Measurements from ENCODE around the gene MIS18BP1. TPM values are rescaled to one million over a fixed set of nuclear protein-coding genes. Genes with fewer than 3 reads are reported as not detected.

MIS18BP1 gene
- total RNA-seq, 1 experiment from 2014 or later, result 21.1 TPM

- no peak for TF ChIP-seq POLR2AphosphoS5 (IDR thresholded peaks at IDR 0.05; ENCODE audit: low read depth, low read length)
- no peak for TF ChIP-seq REST (IDR thresholded peaks at IDR 0.05; ENCODE audit: insufficient read depth in 1 of 2, low read depth in 2 of 2, low read length in 1 of 2)
- TF ChIP-seq TCF7L2 (IDR thresholded peaks at IDR 0.05; ENCODE audit: low read depth, low read length), result no peak
- no peak for TF ChIP-seq CTCF (IDR thresholded peaks at IDR 0.05)
- no peak for TF ChIP-seq SIN3A (IDR thresholded peaks at IDR 0.05; ENCODE audit: borderline replicate concordance, insufficient read depth, low read depth, low read length)
- H3K9me3 ChIP-seq (ENCODE audit: control insufficient read depth, insufficient read depth, low read depth, low read length), result no peaks in the 10 kb centered on the region
- ChIA-PET CTCF (no interaction called here), POLR2A (no interaction called here)
- DNase-seq (ENCODE audit: low read depth, low spot score) (no peak), ATAC-seq (no peak)
- H3K27me3 ChIP-seq (ENCODE audit: control insufficient read depth, insufficient read depth, low read length), result no peaks in the 10 kb centered on the region
- peaks cover 2% of the 10 kb centered on the region; the same call in 1 of the 2 replicates for H3K36me3 ChIP-seq (ENCODE audit: control insufficient read depth, insufficient read depth, low read length)
- no peak overlapping the region for H3K4me3 ChIP-seq (ENCODE audit: low read depth in 2 of 2, low read length in 2 of 2)
- in situ Hi-C loops (cut with HindIII; ENCODE audit: low pct_unique_long_range_greater_than_20kb, low sequenced_read_pairs), result no loop called here
- H3K27ac ChIP-seq (ENCODE audit: low read length), result no peak overlapping the region
- no peaks in the 10 kb centered on the region; the same call in 1 of the 2 replicates for H3K4me1 ChIP-seq (ENCODE audit: control insufficient read depth, insufficient read depth, low read length)
- no TSS peak for BruUV-seq (replicated peaks)
- intact Hi-C loops (cut with micrococcal nuclease; ENCODE audit: unreplicated experiment), result no loop called here
Measured at GRCh38 chr14:45242706-45243105, 10.3 kb downstream of the MIS18BP1 start.

DNA sequence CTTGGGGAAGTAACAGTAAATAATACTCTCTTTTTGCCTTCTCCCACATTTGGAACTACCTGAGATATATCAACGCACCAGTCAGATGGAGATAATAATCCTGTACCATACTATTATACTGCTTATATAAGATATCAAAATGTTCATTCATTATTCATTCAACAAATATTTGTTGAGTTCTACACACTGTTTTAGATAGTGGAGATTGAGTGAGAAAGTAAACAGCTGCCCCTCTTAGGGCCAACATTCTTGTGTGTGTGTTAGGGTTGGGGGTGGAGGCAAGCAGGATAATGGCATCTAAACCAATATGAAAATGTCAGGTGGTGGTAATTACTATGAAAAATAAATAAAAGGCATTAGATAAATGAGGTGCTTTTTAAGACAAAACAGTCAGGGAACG lies 14.0 kb downstream of the MIS18BP1 start:
- no peaks in the 10 kb centered on the region for H3K27me3 ChIP-seq (ENCODE audit: control insufficient read depth, insufficient read depth, low read length)
- no peaks in the 10 kb centered on the region for H3K9me3 ChIP-seq (ENCODE audit: control insufficient read depth, insufficient read depth, low read depth, low read length)
- DNase-seq (ENCODE audit: low read depth, low spot score) (no peak), ATAC-seq (no peak)
- ChIA-PET POLR2A (no interaction called here), CTCF (no interaction called here)
- in situ Hi-C loops (cut with HindIII; ENCODE audit: low pct_unique_long_range_greater_than_20kb, low sequenced_read_pairs), result no loop called here
- intact Hi-C loops (cut with micrococcal nuclease; ENCODE audit: unreplicated experiment), result no loop called here
- no TSS peak for BruUV-seq (replicated peaks)
- H3K27ac ChIP-seq (ENCODE audit: low read length), result no peak overlapping the region
- no peak overlapping the region for H3K4me3 ChIP-seq (ENCODE audit: low read depth in 2 of 2, low read length in 2 of 2)
- H3K4me1 ChIP-seq (ENCODE audit: control insufficient read depth, insufficient read depth, low read length), result no peaks in the 10 kb centered on the region
- TF ChIP-seq REST (IDR thresholded peaks at IDR 0.05; ENCODE audit: insufficient read depth in 1 of 2, low read depth in 2 of 2, low read length in 1 of 2) (no peak), POLR2AphosphoS5 (IDR thresholded peaks at IDR 0.05; ENCODE audit: low read depth, low read length) (no peak), CTCF (IDR thresholded peaks at IDR 0.05) (no peak), SIN3A (IDR thresholded peaks at IDR 0.05; ENCODE audit: borderline replicate concordance, insufficient read depth, low read depth, low read length) (no peak), TCF7L2 (IDR thresholded peaks at IDR 0.05; ENCODE audit: low read depth, low read length) (no peak)
- H3K36me3 ChIP-seq (ENCODE audit: control insufficient read depth, insufficient read depth, low read length), result peaks cover 2% of the 10 kb centered on the region; the same call in 1 of the 2 replicates
